SJSA1 (cell line): ENCODE measurements around the gene PRRT1. TPM values are rescaled to one million over a fixed set of nuclear protein-coding genes. Genes with fewer than 3 reads are reported as not detected.
A peak's percentile ranks its signal among the peaks of the same experiment; 100 is the strongest.

Source experiments
- DNase-seq, 2 experiments: peaks; one replicate each; pipeline ENCODE4 v3.0.0-alpha.2; 2015 to 2020; ENCODE audit warnings: low spot score in 2 of 2, low read depth in 1 of 2
- H3K27ac ChIP-seq: fragments of 250-450 bp; sonication (Bioruptor Pico); 2 replicates; pipeline ENCODE4 v1.5.1; 2020; ENCODE audit warnings: mild to moderate bottlenecking, moderate library complexity
- H3K27me3 ChIP-seq: fragments of 250-450 bp; sonication (Bioruptor Pico); replicated peaks from 2 replicates; pipeline ENCODE4 v1.5.1; 2020; ENCODE audit warnings: mild to moderate bottlenecking, moderate library complexity
- H3K36me3 ChIP-seq: fragments of 250-450 bp; sonication (Bioruptor Pico); 2 replicates; pipeline ENCODE4 v1.5.1; 2020; ENCODE audit warnings: mild to moderate bottlenecking
- H3K4me1 ChIP-seq: fragments of 250-450 bp; sonication (Bioruptor Pico); replicated peaks from 2 replicates; pipeline ENCODE4 v1.6.1; 2021; ENCODE audit warnings: mild to moderate bottlenecking
- H3K4me3 ChIP-seq: fragments of 250-450 bp; sonication (Bioruptor Pico); 2 replicates; pipeline ENCODE4 v1.5.1; 2020; ENCODE audit warnings: mild to moderate bottlenecking
- H3K9me3 ChIP-seq: fragments of 250-450 bp; sonication (Bioruptor Pico); replicated peaks from 2 replicates; pipeline ENCODE4 v1.5.1; 2020; ENCODE audit warnings: mild to moderate bottlenecking
- total RNA-seq: library from RNA; depleted of rRNA; stranded (reverse); fragments of >200 nt; shearing (Covaris generic); gene quantifications from 2 replicates; pipeline ENCODE4 v1.2.3, GENCODE V29; 2014

Gene PRRT1
- total RNA-seq, 1 experiment from 2014 or later: not detected

- H3K27ac ChIP-seq: no peak overlapping the region
- DNase-seq: no peak
- no peak overlapping the region for H3K4me3 ChIP-seq
- no peaks in the 10 kb centered on the region for H3K27me3 ChIP-seq
- H3K4me1 ChIP-seq: peaks cover 18% of the 10 kb centered on the region
- H3K36me3 ChIP-seq: peaks cover 21% of the 10 kb centered on the region
- H3K9me3 ChIP-seq: no peaks in the 10 kb centered on the region
Observed at GRCh38 chr6:32156891-32157290, 5.2 kb upstream of the PRRT1 start.

- Histone ChIP-seq H3K9me3 (no peaks in the 10 kb centered on the region), H3K4me1 (peaks cover 18% of the 10 kb centered on the region), H3K27me3 (no peaks in the 10 kb centered on the region), H3K36me3 (peaks cover 21% of the 10 kb centered on the region), H3K4me3 (peak overlapping the region; percentile 56), H3K27ac (peak overlapping the region; percentile 68)
- peak in 1 of 2 experiments; percentile 73 for DNase-seq
Observed at GRCh38 chr6:32154514-32155161, 2.9 kb upstream of the PRRT1 start.

GRCh38 chr6:32153564-32154513, 2.1 kb upstream of the PRRT1 start, which contains the start of gene PPT2:
Gene PPT2 (plus strand): TSS chr6:32154141. CDS start chr6:32154595, 454 bp downstream.
- peaks cover 21% of the 10 kb centered on the region for H3K36me3 ChIP-seq
- H3K27me3 ChIP-seq: no peaks in the 10 kb centered on the region
- no peaks in the 10 kb centered on the region for H3K9me3 ChIP-seq
- H3K4me1 ChIP-seq: peaks cover 18% of the 10 kb centered on the region
- DNase-seq: peak; percentile 87 to 90
- peak within 1 kb of the TSS; percentile 56 for H3K4me3 ChIP-seq
- H3K27ac ChIP-seq: peak within 1 kb of the TSS; percentile 68

- Histone ChIP-seq H3K9me3 (no peaks in the 10 kb centered on the region), H3K4me3 (peak overlapping the region; percentile 56), H3K36me3 (peaks cover 16% of the 10 kb centered on the region), H3K4me1 (peaks cover 18% of the 10 kb centered on the region), H3K27me3 (no peaks in the 10 kb centered on the region), H3K27ac (peak overlapping the region; percentile 68; the same call in 1 of the 2 replicates)
- no peak for DNase-seq
Observed at GRCh38 chr6:32152769-32153563, 1.2 kb upstream of the PRRT1 start.

- no peak overlapping the region for H3K4me3 ChIP-seq
Observed at GRCh38 chr6:32151181-32151862, 417 bp downstream of the PRRT1 start.

GRCh38 chr6:32149932-32150870, 1.5 kb downstream of the PRRT1 start:
- no peak overlapping the region for H3K27ac ChIP-seq
- DNase-seq: no peak
- peaks cover 6% of the 10 kb centered on the region; the same call in 1 of the 2 replicates for H3K27me3 ChIP-seq
- H3K4me1 ChIP-seq: peaks cover 18% of the 10 kb centered on the region
- no peak overlapping the region for H3K4me3 ChIP-seq
- H3K9me3 ChIP-seq: no peaks in the 10 kb centered on the region
- no peaks in the 10 kb centered on the region for H3K36me3 ChIP-seq

More at GRCh38 chr6:32151181-32151862, 417 bp downstream of the PRRT1 start:
- H3K36me3 ChIP-seq: peaks cover 2% of the 10 kb centered on the region
- H3K27me3 ChIP-seq: peaks cover 5% of the 10 kb centered on the region; the same call in 1 of the 2 replicates
- DNase-seq: no peak
- no peaks in the 10 kb centered on the region for H3K9me3 ChIP-seq
- no peak overlapping the region for H3K27ac ChIP-seq
- peaks cover 18% of the 10 kb centered on the region for H3K4me1 ChIP-seq

GRCh38 chr6:32149092-32149755, 2.5 kb downstream of the PRRT1 start:
- Histone ChIP-seq H3K27me3 (peaks cover 6% of the 10 kb centered on the region; the same call in 1 of the 2 replicates), H3K4me3 (no peak overlapping the region), H3K27ac (no peak overlapping the region), H3K9me3 (no peaks in the 10 kb centered on the region), H3K4me1 (peaks cover 10% of the 10 kb centered on the region), H3K36me3 (no peaks in the 10 kb centered on the region)
- no peak for DNase-seq

GRCh38 chr6:32148289-32149091, 3.2 kb downstream of the PRRT1 start:
- H3K27me3 ChIP-seq: peaks cover 6% of the 10 kb centered on the region; the same call in 1 of the 2 replicates
- H3K4me3 ChIP-seq: no peak overlapping the region
- H3K4me1 ChIP-seq: peaks cover 7% of the 10 kb centered on the region
- no peaks in the 10 kb centered on the region for H3K9me3 ChIP-seq
- H3K27ac ChIP-seq: no peak overlapping the region
- no peaks in the 10 kb centered on the region for H3K36me3 ChIP-seq
- no peak for DNase-seq

GRCh38 chr6:32147401-32148132, 4.2 kb downstream of the PRRT1 start:
- peaks cover 6% of the 10 kb centered on the region; the same call in 1 of the 2 replicates for H3K27me3 ChIP-seq
- no peak overlapping the region for H3K4me3 ChIP-seq
- no peak for DNase-seq
- no peaks in the 10 kb centered on the region; the same call in 1 of the 2 replicates for H3K4me1 ChIP-seq
- H3K27ac ChIP-seq: no peak overlapping the region
- H3K36me3 ChIP-seq: no peaks in the 10 kb centered on the region
- H3K9me3 ChIP-seq: no peaks in the 10 kb centered on the region

GRCh38 chr6:32146687-32147086, 5.1 kb downstream of the PRRT1 start:
- no peaks in the 10 kb centered on the region for H3K36me3 ChIP-seq
- no peaks in the 10 kb centered on the region for H3K9me3 ChIP-seq
- H3K27me3 ChIP-seq: peaks cover 6% of the 10 kb centered on the region; the same call in 1 of the 2 replicates
- H3K27ac ChIP-seq: no peak overlapping the region
- no peak overlapping the region for H3K4me3 ChIP-seq
- no peaks in the 10 kb centered on the region; the same call in 1 of the 2 replicates for H3K4me1 ChIP-seq
- DNase-seq: no peak
